ENCODE results near the gene PMPCA. TPM values are rescaled to one million over a fixed set of nuclear protein-coding genes. Genes with fewer than 3 reads are reported as not detected.

The PMPCA gene
- 35.3 TPM for polyA plus RNA-seq (ENCODE audit: insufficient read length)

DNA sequence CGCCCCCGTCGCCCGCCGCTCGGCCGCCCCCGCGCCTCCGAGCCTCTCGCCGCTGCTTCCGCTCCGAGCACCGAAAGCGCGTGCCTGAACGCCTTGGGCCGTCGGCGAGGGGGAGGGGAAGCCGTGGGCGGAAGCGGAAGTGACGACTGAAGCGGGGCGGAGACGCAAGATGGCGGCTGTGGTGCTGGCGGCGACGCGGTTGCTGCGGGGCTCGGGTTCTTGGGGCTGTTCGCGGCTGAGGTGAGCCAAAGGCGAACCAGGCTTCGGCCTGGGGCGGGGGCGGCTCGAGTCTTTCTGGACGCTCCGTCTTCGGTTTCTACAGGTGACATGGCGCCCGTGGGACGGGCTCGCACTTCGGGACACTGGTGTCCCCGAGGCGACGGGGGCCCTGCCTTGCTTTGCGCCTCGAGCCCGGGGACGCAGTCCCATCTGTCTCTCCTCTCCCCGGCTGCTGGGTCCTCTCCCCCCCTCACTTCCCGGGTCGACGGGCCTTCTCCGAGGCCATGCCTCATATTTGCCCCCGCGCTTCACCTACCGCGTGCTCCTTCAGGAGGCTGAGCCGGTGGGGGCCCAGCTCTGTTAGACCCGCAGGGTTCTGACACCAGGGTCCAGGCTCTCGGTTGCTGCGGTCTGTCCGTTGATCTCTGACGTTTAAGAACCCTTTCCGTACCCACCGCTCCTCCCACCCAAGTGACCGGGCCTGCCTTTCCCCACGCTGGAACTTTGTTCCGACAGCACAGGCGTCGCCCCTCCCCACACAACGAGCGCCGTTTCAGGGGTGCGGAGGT is at the start of gene PMPCA, which contains the start of gene ENTR1:
PMPCA (plus strand) TSS at position 159 of the 788 bp plus-strand sequence; CDS start at position 170, 11 bp downstream.
ENTR1 (minus strand) TSS at position 115 of the 788 bp plus-strand sequence. CDS start 217 bp downstream, outside the sequence.
- DNase-seq (ENCODE audit: low read depth) = peak; percentile 62

DNA sequence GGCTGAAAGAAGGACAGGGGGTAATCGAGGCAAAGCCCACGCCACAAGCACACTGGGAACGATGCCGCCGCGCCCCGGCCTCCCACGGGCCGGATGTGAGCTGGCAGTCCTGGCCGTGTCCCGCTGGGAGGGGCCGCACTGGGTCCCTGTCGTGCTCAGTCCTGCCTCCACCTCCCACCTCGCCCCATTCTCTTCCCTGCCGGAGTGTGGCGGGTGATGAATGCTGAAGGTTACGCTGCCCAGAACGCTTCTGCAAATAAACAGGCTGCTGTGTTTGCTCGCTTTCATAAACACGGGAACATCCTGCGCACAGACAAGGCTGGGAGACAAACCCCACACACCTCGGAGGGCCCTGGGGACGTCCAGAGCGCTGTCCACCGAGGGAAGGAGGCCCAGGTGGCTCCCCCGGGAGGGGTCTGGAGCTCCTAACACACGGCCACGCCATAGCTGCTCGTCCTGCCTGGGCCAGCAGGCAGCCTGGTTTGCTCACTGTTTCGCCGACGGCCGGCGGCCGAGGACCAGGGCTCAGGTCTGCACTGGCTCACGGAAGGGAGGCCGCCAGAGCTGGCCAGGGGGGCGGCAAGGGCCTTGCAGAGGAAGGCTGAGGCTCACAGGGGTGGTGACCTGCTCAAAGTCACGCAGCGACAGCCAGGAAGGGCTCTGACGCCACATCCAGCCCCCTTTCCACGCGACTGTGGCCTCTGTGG is 49.3 kb upstream of the PMPCA start:
- no peak for DNase-seq (ENCODE audit: low read depth)

GRCh38 chr9:136361754-136362449 is 48.6 kb upstream of the PMPCA start:
- DNase-seq (ENCODE audit: low read depth) = peak; percentile 60

DNA sequence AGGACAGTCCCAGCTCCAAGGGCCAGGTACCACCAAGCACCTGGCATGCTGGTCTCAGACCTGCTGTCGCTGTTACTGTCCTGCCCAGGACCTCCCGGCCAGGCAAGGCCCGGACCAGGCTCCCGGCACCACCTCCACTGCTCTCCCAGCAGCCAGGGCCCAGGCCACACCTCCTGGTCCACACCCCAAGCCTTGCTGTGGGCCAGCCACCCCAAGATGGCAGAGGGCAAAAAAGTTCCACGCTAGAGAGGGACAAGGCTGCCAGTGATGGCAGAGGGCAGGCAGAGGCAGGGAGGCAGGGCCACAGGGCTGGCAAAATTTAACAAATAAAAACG is 48.0 kb upstream of the PMPCA start:
- DNase-seq (ENCODE audit: low read depth) = no peak

DNA sequence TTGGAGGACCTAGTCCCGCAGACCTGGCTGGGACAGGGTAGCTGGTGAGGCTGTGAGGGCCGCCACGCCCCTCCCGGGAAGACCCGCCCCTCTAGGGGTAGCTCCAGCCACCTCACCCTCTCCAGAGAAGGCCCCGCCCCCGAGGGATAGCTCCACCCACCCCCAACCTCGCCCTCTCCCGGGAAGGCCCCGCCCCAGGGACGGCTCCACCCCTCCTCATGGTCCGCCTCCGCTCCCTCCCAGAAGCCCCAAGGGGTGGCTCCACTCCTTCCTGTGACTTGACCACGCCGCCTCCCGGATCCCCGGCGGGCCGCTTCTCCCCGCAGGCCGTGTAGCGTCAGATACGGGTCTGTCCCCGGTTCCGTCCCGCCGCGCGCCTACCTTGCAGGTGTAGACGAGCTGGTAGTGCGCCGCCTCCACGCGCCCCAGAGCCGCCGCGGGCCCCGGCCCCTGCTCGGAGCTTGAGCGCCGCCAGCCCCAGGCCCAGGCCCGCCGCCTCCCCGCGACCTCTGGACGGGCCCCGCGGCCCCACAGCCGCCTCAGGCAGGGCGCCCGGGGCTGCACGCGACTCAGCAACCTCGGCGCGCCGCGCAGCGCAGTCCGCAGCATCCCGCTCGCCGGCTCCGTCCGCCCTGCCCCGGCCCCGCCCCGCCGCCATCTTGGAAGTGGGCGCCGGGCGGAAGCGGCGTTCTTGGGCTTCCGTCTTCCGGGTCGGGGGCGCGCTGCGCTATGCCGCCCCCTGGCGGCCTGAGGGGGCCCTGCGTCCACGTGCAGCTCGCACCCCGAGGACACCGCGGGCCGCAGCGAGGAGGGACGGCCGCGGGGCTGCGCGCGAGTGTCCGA is 47.1 kb upstream of the PMPCA start, which contains the start of gene DNLZ:
DNLZ (minus strand) TSS at position 639 of the 843 bp plus-strand sequence; CDS start at position 609, 30 bp downstream.
- peak; percentile 63 for DNase-seq (ENCODE audit: low read depth)

- DNase-seq (ENCODE audit: low read depth) = no peak
These were observed 46.3 kb upstream of the PMPCA start for GRCh38 chr9:136363949-136364748.

GRCh38 chr9:136364942-136365774 is 45.3 kb upstream of the PMPCA start:
- no peak for DNase-seq (ENCODE audit: low read depth)

- DNase-seq (ENCODE audit: low read depth) = no peak
These were observed 44.7 kb upstream of the PMPCA start for GRCh38 chr9:136365775-136366222.

GRCh38 chr9:136366826-136367225 is 43.6 kb upstream of the PMPCA start:
- no peak for DNase-seq (ENCODE audit: low read depth)

- DNase-seq (ENCODE audit: low read depth) = no peak
These were observed 42.9 kb upstream of the PMPCA start for GRCh38 chr9:136367296-136368145.

- DNase-seq (ENCODE audit: low read depth) = no peak
These were observed 42.3 kb upstream of the PMPCA start for GRCh38 chr9:136368190-136368589.

GRCh38 chr9:136370037-136370436 is 40.4 kb upstream of the PMPCA start:
- DNase-seq (ENCODE audit: low read depth) = no peak

- DNase-seq (ENCODE audit: low read depth) = no peak
These were observed 39.5 kb upstream of the PMPCA start for GRCh38 chr9:136370687-136371532.

- no peak for DNase-seq (ENCODE audit: low read depth)
These were observed 39.0 kb upstream of the PMPCA start for GRCh38 chr9:136371533-136371880.

- no peak for DNase-seq (ENCODE audit: low read depth)
These were observed 38.5 kb upstream of the PMPCA start for GRCh38 chr9:136372006-136372405.

DNA sequence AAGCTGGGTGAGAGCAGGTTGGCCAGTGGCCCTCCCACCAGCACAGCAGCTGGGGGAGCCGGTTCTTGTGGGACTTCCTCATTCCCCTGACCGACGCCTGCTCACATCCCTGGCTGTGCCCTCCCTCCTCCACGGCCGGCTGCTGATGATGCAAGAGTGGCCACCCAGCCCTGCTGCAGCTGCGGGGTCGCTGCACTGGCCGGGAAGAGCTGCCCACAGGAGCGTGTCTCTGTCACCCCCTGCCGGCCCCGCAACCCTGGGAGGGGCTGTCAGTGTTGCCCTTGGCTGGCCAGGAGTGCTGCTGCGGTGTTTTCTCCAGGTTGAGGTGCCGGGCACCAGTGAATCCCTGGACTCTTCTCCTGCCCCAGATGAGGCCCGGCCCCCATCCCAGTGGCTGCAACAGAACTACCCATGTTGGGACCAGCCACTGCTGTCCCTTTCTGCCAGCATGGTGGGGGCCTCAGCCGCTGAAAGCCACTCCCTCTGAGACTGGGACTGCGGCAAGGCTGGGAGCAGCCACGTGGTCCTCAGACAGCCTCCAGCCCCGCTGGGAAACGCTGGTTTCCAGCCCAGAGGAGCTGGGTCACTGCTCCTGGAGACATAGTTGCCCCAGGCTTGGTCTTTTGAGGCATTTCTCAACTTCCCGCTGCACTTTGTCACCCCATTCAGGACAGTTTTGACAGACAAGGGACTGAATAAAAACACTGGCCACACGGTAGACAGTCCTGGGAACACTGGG is 37.7 kb upstream of the PMPCA start:
- DNase-seq (ENCODE audit: low read depth) = no peak
